H9 (cell line): ENCODE results near the gene CCL19. TPM values are rescaled to one million over a fixed set of nuclear protein-coding genes. Genes with fewer than 3 reads are reported as not detected.
A peak's percentile ranks its signal among the peaks of the same experiment; 100 is the strongest.

Experiments
- DNase-seq: peaks from one replicate; pipeline ENCODE4 v3.0.0-alpha.2; 2017
- H2AFZ ChIP-seq: one replicate; pipeline ENCODE4 v1.6.1; 2013; ENCODE audit warnings: mild to moderate bottlenecking, low read length, control low read depth, moderate library complexity
- H2AK5ac ChIP-seq: 2 replicates; pipeline ENCODE4 v1.6.1; 2013; ENCODE audit warnings: low read length, control low read depth, mixed read lengths; ENCODE audit not compliant: insufficient read length
- H2BK120ac ChIP-seq: one replicate; pipeline ENCODE4 v1.6.1; 2013; ENCODE audit warnings: low read depth, mild to moderate bottlenecking, low read length, control low read depth, inconsistent platforms; ENCODE audit not compliant: poor library complexity, severe bottlenecking
- H2BK12ac ChIP-seq: 2 replicates; pipeline ENCODE4 v1.6.1; 2013; ENCODE audit warnings: low read length, control low read depth, mixed read lengths, low read depth; ENCODE audit not compliant: insufficient read length
- H2BK15ac ChIP-seq: 2 replicates; pipeline ENCODE4 v1.6.1; 2013; ENCODE audit warnings: low read depth, low read length, control low read depth
- H2BK20ac ChIP-seq: one replicate; pipeline ENCODE4 v1.6.1; 2013; ENCODE audit warnings: low read depth, mild to moderate bottlenecking, low read length, control low read depth, inconsistent platforms; ENCODE audit not compliant: poor library complexity, severe bottlenecking
- H2BK5ac ChIP-seq: 2 replicates; pipeline ENCODE4 v1.6.1; 2013; ENCODE audit warnings: low read length, control low read depth, mixed read lengths; ENCODE audit not compliant: insufficient read length
- H3K14ac ChIP-seq: 2 replicates; pipeline ENCODE4 v1.6.1; 2013; ENCODE audit warnings: low read length, control low read depth; ENCODE audit not compliant: insufficient read depth
- H3K18ac ChIP-seq: 2 replicates; pipeline ENCODE4 v1.6.1; 2013; ENCODE audit warnings: low read depth, mild to moderate bottlenecking, mixed read lengths, low read length, control low read depth; ENCODE audit not compliant: insufficient read length
- H3K23ac ChIP-seq: 2 replicates; pipeline ENCODE4 v1.6.1; 2013; ENCODE audit warnings: low read length, control low read depth, mixed read lengths, low read depth; ENCODE audit not compliant: insufficient read length
- H3K23me2 ChIP-seq: 2 replicates; pipeline ENCODE4 v1.6.1; 2013; ENCODE audit warnings: low read depth, mild to moderate bottlenecking, mixed read lengths, low read length, control low read depth; ENCODE audit not compliant: insufficient read length, poor library complexity, severe bottlenecking
- H3K27ac ChIP-seq: 2 replicates; pipeline ENCODE4 v1.5.1; 2013; ENCODE audit warnings: low read length, control low read depth, mixed read lengths, low read depth; ENCODE audit not compliant: insufficient read length
- H3K27me3 ChIP-seq: 2 replicates; pipeline ENCODE4 v1.6.1; 2013; ENCODE audit warnings: low read length, control low read depth, inconsistent platforms; ENCODE audit not compliant: insufficient read depth
- H3K4ac ChIP-seq: 2 replicates; pipeline ENCODE4 v1.6.1; 2013; ENCODE audit warnings: low read depth, mild to moderate bottlenecking, control low read depth, inconsistent platforms, low read length, moderate library complexity
- H3K4me1 ChIP-seq: 2 replicates; pipeline ENCODE4 v1.6.1; 2013; ENCODE audit warnings: low read length, control low read depth, inconsistent platforms; ENCODE audit not compliant: insufficient read depth
- H3K4me2 ChIP-seq: 2 replicates; pipeline ENCODE4 v1.6.1; 2013; ENCODE audit warnings: low read length, control low read depth, mixed read lengths; ENCODE audit not compliant: insufficient read length, insufficient read depth
- H3K56ac ChIP-seq: 2 replicates; pipeline ENCODE4 v1.6.1; 2013; ENCODE audit warnings: low read depth, mild to moderate bottlenecking, mixed read lengths, low read length, control low read depth; ENCODE audit not compliant: insufficient read length
- H3K79me1 ChIP-seq: 2 replicates; pipeline ENCODE4 v1.6.1; 2013; ENCODE audit warnings: low read depth, mild to moderate bottlenecking, moderate library complexity, low read length, control low read depth, inconsistent platforms; ENCODE audit not compliant: insufficient read depth, poor library complexity, severe bottlenecking
- H3K79me2 ChIP-seq: 2 replicates; pipeline ENCODE4 v1.6.1; 2013; ENCODE audit warnings: low read length, control low read depth, inconsistent platforms; ENCODE audit not compliant: insufficient read depth
- H3K9ac ChIP-seq: 2 replicates; pipeline ENCODE4 v1.6.1; 2013; ENCODE audit warnings: low read length, control low read depth, mixed read lengths; ENCODE audit not compliant: insufficient read length; ENCODE audit errors: extremely low read depth
- H3K9me3 ChIP-seq: one replicate; pipeline ENCODE4 v1.6.1; 2013; ENCODE audit warnings: low read depth, low read length, inconsistent platforms; ENCODE audit not compliant: control insufficient read depth
- H3T11ph ChIP-seq: one replicate; pipeline ENCODE4 v1.6.1; 2013; ENCODE audit warnings: mild to moderate bottlenecking, low read length, control low read depth, inconsistent platforms
- H4K20me1 ChIP-seq: one replicate; pipeline ENCODE4 v1.6.1; 2013; ENCODE audit not compliant: control insufficient read depth, insufficient read length, insufficient read depth
- H4K5ac ChIP-seq: 2 replicates; pipeline ENCODE4 v1.6.1; 2013; ENCODE audit warnings: low read depth, mild to moderate bottlenecking, mixed read lengths, low read length, control low read depth; ENCODE audit not compliant: insufficient read length
- H4K8ac ChIP-seq: replicated peaks from 2 replicates; pipeline ENCODE4 v1.6.1; 2013; ENCODE audit warnings: low read length, control low read depth, mixed read lengths, low read depth; ENCODE audit not compliant: insufficient read length
- H4K91ac ChIP-seq: 2 replicates; pipeline ENCODE4 v1.6.1; 2013; ENCODE audit warnings: low read depth, mild to moderate bottlenecking, moderate library complexity, mixed read lengths, low read length, control low read depth; ENCODE audit not compliant: insufficient read length
- H3K27ac Mint-ChIP-seq, 3 experiments: 2 replicates in 2 of 3; 3 replicates in 1 of 3; pipeline ENCODE4 v1.8.0; 2020 to 2021; ENCODE audit warnings: mixed read lengths in 3 of 3, mild to moderate bottlenecking in 1 of 3, moderate library complexity in 1 of 3
- H3K27me3 Mint-ChIP-seq: 2 replicates; pipeline ENCODE4 v1.8.0; 2021; ENCODE audit warnings: low read depth, mild to moderate bottlenecking, moderate library complexity, mixed read lengths
- H3K36me3 Mint-ChIP-seq, 3 experiments: 2 replicates in 2 of 3; 3 replicates in 1 of 3; pipeline ENCODE4 v1.8.0; 2020 to 2021; ENCODE audit warnings: low read depth in 3 of 3, mixed read lengths in 3 of 3; ENCODE audit not compliant: insufficient read depth in 1 of 3
- H3K4me1 Mint-ChIP-seq, 2 experiments: 2 replicates each; pipeline ENCODE4 v1.8.0; 2020; ENCODE audit warnings: mixed read lengths in 2 of 2
- H3K4me3 Mint-ChIP-seq, 2 experiments: 2 replicates in 1 of 2; 3 replicates in 1 of 2; pipeline ENCODE4 v1.8.0; 2020 to 2021; ENCODE audit warnings: mild to moderate bottlenecking in 2 of 2, mixed read lengths in 2 of 2, moderate library complexity in 1 of 2
- H3K9me3 Mint-ChIP-seq, 2 experiments: 2 replicates in 1 of 2; 3 replicates in 1 of 2; pipeline ENCODE4 v1.8.0; 2020; ENCODE audit warnings: mild to moderate bottlenecking in 2 of 2, mixed read lengths in 2 of 2, moderate library complexity in 1 of 2
- CTCF ChIP-seq: fragments of 200-600 bp; sonication (generic); conservative IDR thresholded peaks from 3 replicates; pipeline ENCODE4 v1.8.0; 2021; ENCODE audit warnings: antibody characterized with exemption, mild to moderate bottlenecking
- WGBS: extraction: QIAGEN DNeasy Blood & Tissue Kit; methylation state at CpG from one replicate; pipeline ENCODE4 v1.1.7; 2013; ENCODE audit warnings: missing lambda C conversion rate, low lambda C conversion rate, mixed read lengths; ENCODE audit not compliant: insufficient read length; ENCODE audit errors: extremely low coverage; 5-methylcytosine and 5-hydroxymethylcytosine counted together
- total RNA-seq: library from RNA; stranded (reverse); gene quantifications from 2 replicates; pipeline ENCODE4 v1.2.1, GENCODE V29; 2021

Gene CCL19
- total RNA-seq, 1 experiment from 2014 or later, result not detected

GRCh38 chr9:34664281-34665066 lies 26.6 kb downstream of the CCL19 start:
- H3K27me3 ChIP-seq, result no peaks in the 10 kb centered on the region
- H3K4me2 ChIP-seq, result peak overlapping the region; percentile 87
- peaks cover 13% of the 10 kb centered on the region for H3K23me2 ChIP-seq
- no peaks in the 10 kb centered on the region for H3K4me1 ChIP-seq
- no peak overlapping the region for H2BK12ac ChIP-seq
- no peak overlapping the region for H2BK20ac ChIP-seq
- H3K56ac ChIP-seq, result no peak overlapping the region
- H2BK15ac ChIP-seq, result no peak overlapping the region
- DNase-seq, result peak; percentile 94
- no peak overlapping the region for H2AK5ac ChIP-seq
- H3K27ac ChIP-seq, result no peak overlapping the region
- no peak overlapping the region for H2BK5ac ChIP-seq
- no peak overlapping the region for H2BK120ac ChIP-seq
- no CpG with 5 or more reads among the region's 18 CpGs for WGBS
- peak overlapping the region in 2 of 3 experiments; percentile 41 to 77; a peak in 3 of 7 replicates for H3K27ac Mint-ChIP-seq
- no peaks in the 10 kb centered on the region for H3K79me1 ChIP-seq
- H3K4me3 Mint-ChIP-seq, result peak overlapping the region; percentile 88 to 92
- no peak overlapping the region for H3K9ac ChIP-seq
- peaks cover 6 to 9% of the 10 kb centered on the region in 2 experiments; a peak in 4 of 5 replicates for H3K9me3 Mint-ChIP-seq
- H3K9me3 ChIP-seq, result no peaks in the 10 kb centered on the region
- no peaks in the 10 kb centered on the region for H3K79me2 ChIP-seq
- H3K23ac ChIP-seq, result no peak overlapping the region
- no peak overlapping the region for H3K14ac ChIP-seq
- H3K27me3 Mint-ChIP-seq, result peaks cover 6% of the 10 kb centered on the region
- no peak overlapping the region for H4K91ac ChIP-seq
- H3T11ph ChIP-seq, result no peak overlapping the region
- H4K8ac ChIP-seq, result no peak overlapping the region
- no peak overlapping the region for H3K18ac ChIP-seq
- H4K5ac ChIP-seq, result no peak overlapping the region
- H3K4me1 Mint-ChIP-seq, result peaks cover 7 to 8% of the 10 kb centered on the region in 2 experiments
- no peak overlapping the region for H3K4ac ChIP-seq
- H2AFZ ChIP-seq, result no peak overlapping the region
- H3K36me3 Mint-ChIP-seq, result peaks cover 19 to 20% (median 19%) of the 10 kb centered on the region in 3 experiments; a peak in 6 of 7 replicates
- TF ChIP-seq CTCF, result peak; percentile 97
- no peaks in the 10 kb centered on the region for H4K20me1 ChIP-seq
